ENCODE measurements around the gene ABHD6. TPM values are rescaled to one million over a fixed set of nuclear protein-coding genes. Genes with fewer than 3 reads are reported as not detected.

ABHD6 gene
- total RNA-seq, 1 donor from 2014 or later: 6.1 TPM

Other genes starting within 250 kb of the ABHD6 start
- gene FLNB, start 229.4 kb upstream of the ABHD6 start, total RNA-seq: 103 and 112 TPM in 2 replicates
- not detected in 2 replicates for gene DNASE1L3, start 26.8 kb upstream of the ABHD6 start, total RNA-seq
- 22.9 and 26.0 TPM in 2 replicates for gene RPP14, start 68.5 kb downstream of the ABHD6 start, total RNA-seq
- 10.2 and 10.7 TPM in 2 replicates for gene HTD2, start 68.7 kb downstream of the ABHD6 start, total RNA-seq
- gene PXK, start 95.1 kb downstream of the ABHD6 start, total RNA-seq: 11.7 and 12.5 TPM in 2 replicates
- 73.4 and 76.4 TPM in 2 replicates for gene PDHB, start 196.0 kb downstream of the ABHD6 start, total RNA-seq

Measured in progenitor cell of endocrine pancreas (in vitro differentiated cells).